Neural crest cell (in vitro differentiated cells): ENCODE measurements around the gene ARHGAP6. TPM values are rescaled to one million over a fixed set of nuclear protein-coding genes. Genes with fewer than 3 reads are reported as not detected.

Source experiments
- DNase-seq: peaks from one replicate; pipeline ENCODE4 v3.0.0; 2021; ENCODE audit warnings: low read depth, mixed read lengths, low spot score
- H3K27ac Mint-ChIP-seq: one replicate; pipeline ENCODE4 v1.8.0; 2021; ENCODE audit warnings: mild to moderate bottlenecking, mixed read lengths; ENCODE audit not compliant: unreplicated experiment
- H3K27me3 Mint-ChIP-seq: 2 replicates; pipeline ENCODE4 v1.8.0; 2021; ENCODE audit warnings: low read depth, mild to moderate bottlenecking, mixed read lengths
- H3K36me3 Mint-ChIP-seq: 2 replicates; pipeline ENCODE4 v1.8.0; 2021; ENCODE audit warnings: low read depth, mild to moderate bottlenecking, mixed read lengths
- H3K4me1 Mint-ChIP-seq: 2 replicates; pipeline ENCODE4 v1.8.0; 2021; ENCODE audit warnings: mixed read lengths
- H3K4me3 Mint-ChIP-seq: one replicate; pipeline ENCODE4 v1.8.0; 2021; ENCODE audit warnings: mild to moderate bottlenecking, mixed read lengths
- H3K9me3 Mint-ChIP-seq: 2 replicates; pipeline ENCODE4 v1.8.0; 2021; ENCODE audit warnings: mixed read lengths
- CTCF ChIP-seq: fragments of 200-600 bp; sonication (generic); conservative IDR thresholded peaks from 2 replicates; pipeline ENCODE4 v1.5.0; 2021; ENCODE audit warnings: antibody characterized with exemption, mild to moderate bottlenecking
- total RNA-seq: library from RNA; stranded (reverse); gene quantifications from 2 replicates; pipeline ENCODE4 v1.2.1, GENCODE V29; 2021

Gene ARHGAP6
- total RNA-seq, 1 donor from 2014 or later: 2.7 TPM

GRCh38 chrX:11151799-11152559, 513.7 kb downstream of the ARHGAP6 start:
- Mint-ChIP-seq H3K27me3 (no peaks in the 10 kb centered on the region), H3K27ac (no peak overlapping the region), H3K4me1 (no peaks in the 10 kb centered on the region), H3K4me3 (no peak overlapping the region), H3K36me3 (no peaks in the 10 kb centered on the region), H3K9me3 (peaks cover 2% of the 10 kb centered on the region)
- no peak for DNase-seq
- no peak for TF ChIP-seq CTCF

- no peak overlapping the region for H3K27ac Mint-ChIP-seq
- TF ChIP-seq CTCF: no peak
- H3K27me3 Mint-ChIP-seq: no peaks in the 10 kb centered on the region
- H3K4me3 Mint-ChIP-seq: no peak overlapping the region
- H3K9me3 Mint-ChIP-seq: no peaks in the 10 kb centered on the region
- H3K4me1 Mint-ChIP-seq: peaks cover 3% of the 10 kb centered on the region
- DNase-seq: no peak
- H3K36me3 Mint-ChIP-seq: no peaks in the 10 kb centered on the region
These were observed 517.3 kb downstream of the ARHGAP6 start for GRCh38 chrX:11148401-11148800.

GRCh38 chrX:11146411-11146810, 519.3 kb downstream of the ARHGAP6 start:
- Mint-ChIP-seq H3K27ac (no peak overlapping the region), H3K36me3 (no peaks in the 10 kb centered on the region), H3K4me3 (no peak overlapping the region), H3K27me3 (no peaks in the 10 kb centered on the region), H3K4me1 (peaks cover 3% of the 10 kb centered on the region), H3K9me3 (no peaks in the 10 kb centered on the region)
- TF ChIP-seq CTCF: no peak
- no peak for DNase-seq

- DNase-seq: peak; percentile 53
- H3K9me3 Mint-ChIP-seq: no peaks in the 10 kb centered on the region
These were observed 521.6 kb downstream of the ARHGAP6 start for GRCh38 chrX:11143931-11144678.

More at GRCh38 chrX:11143931-11144678, 521.6 kb downstream of the ARHGAP6 start:
- peaks cover 3% of the 10 kb centered on the region for H3K4me1 Mint-ChIP-seq
- H3K27ac Mint-ChIP-seq: no peak overlapping the region
- TF ChIP-seq CTCF: peak; percentile 74
- no peak overlapping the region for H3K4me3 Mint-ChIP-seq
- no peaks in the 10 kb centered on the region for H3K36me3 Mint-ChIP-seq
- no peaks in the 10 kb centered on the region for H3K27me3 Mint-ChIP-seq
